ENCODE results near the gene MYO3B.
"Not testable (repeated sequence)": the region's sequence is repeated elsewhere in the genome, so short reads cannot be mapped to it uniquely, and the experiment has no call there.

Gene MYO3B

GRCh38 chr2:170671079-170671478 lies 493.1 kb downstream of the MYO3B start:
- no peak for DNase-seq

- not testable (repeated sequence) for DNase-seq
These were observed 496.3 kb downstream of the MYO3B start for GRCh38 chr2:170674282-170674681.

GRCh38 chr2:170675701-170676100 lies 497.8 kb downstream of the MYO3B start:
- no peak for DNase-seq

- no peak for DNase-seq
These were observed 501.7 kb downstream of the MYO3B start for GRCh38 chr2:170679607-170680079.

GRCh38 chr2:170680172-170680941 lies 502.4 kb downstream of the MYO3B start:
- DNase-seq = no peak

GRCh38 chr2:170681311-170681710 lies 503.4 kb downstream of the MYO3B start:
- DNase-seq = no peak

GRCh38 chr2:170685591-170685990 lies 507.6 kb downstream of the MYO3B start:
- DNase-seq = no peak

- DNase-seq = no peak
These were observed 511.5 kb downstream of the MYO3B start for GRCh38 chr2:170689481-170689880.

GRCh38 chr2:170690640-170691039 lies 512.7 kb downstream of the MYO3B start:
- no peak for DNase-seq

- no peak for DNase-seq
These were observed 516.4 kb downstream of the MYO3B start for GRCh38 chr2:170694316-170694715.

GRCh38 chr2:170695521-170696410 lies 517.8 kb downstream of the MYO3B start:
- no peak for DNase-seq

- DNase-seq = no peak
These were observed 519.0 kb downstream of the MYO3B start for GRCh38 chr2:170696948-170697347.

- no peak for DNase-seq
These were observed 523.1 kb downstream of the MYO3B start for GRCh38 chr2:170701011-170701410.

GRCh38 chr2:170703776-170704476 lies 526.0 kb downstream of the MYO3B start:
- no peak for DNase-seq
